H1 (cell line): ENCODE measurements around the gene FBXO47. TPM values are rescaled to one million over a fixed set of nuclear protein-coding genes. Genes with fewer than 3 reads are reported as not detected.

Experiments
- CTCF ChIA-PET: fragments of 300-600 bp; sonication (Branson Sonifier 250); formaldehyde crosslinking; loops from one replicate; lab custom pipeline; 2021; ENCODE audit not compliant: partially characterized antibody; lab: Charles Lee
- POLR2A ChIA-PET: fragments of 300-600 bp; sonication (Branson Sonifier 250); formaldehyde crosslinking; loops from one replicate; lab custom pipeline; 2021; ENCODE audit warnings: inconsistent platforms; ENCODE audit not compliant: partially characterized antibody; lab: Charles Lee
- DNase-seq, 2 experiments: peaks; one replicate each; pipeline versions ENCODE4 v3.0.0 to v3.0.0-alpha.2; 2010 to 2022; ENCODE audit warnings: low spot score in 2 of 2, low read depth in 1 of 2, mixed read lengths in 1 of 2
- FAIRE-seq: peaks from 2 replicates; lab custom pipeline; 2011; peaks lifted over from hg19 to GRCh38; lab: Jason Lieb, UNC
- H2AFZ ChIP-seq: 2 replicates; pipeline ENCODE4 v1.8.1; 2012; ENCODE audit warnings: low read length, inconsistent platforms
- H2AK5ac ChIP-seq: 2 replicates; pipeline ENCODE4 v1.6.1; 2013; ENCODE audit warnings: low read depth, low read length
- H2BK120ac ChIP-seq: replicated peaks from 2 replicates; pipeline ENCODE3; 2013; ENCODE audit warnings: low read depth, low read length, inconsistent platforms
- H2BK12ac ChIP-seq: 2 replicates; pipeline ENCODE4 v1.6.1; 2013; ENCODE audit warnings: low read depth, low read length
- H2BK15ac ChIP-seq: 2 replicates; pipeline ENCODE4 v1.6.1; 2013; ENCODE audit warnings: low read length
- H2BK20ac ChIP-seq: 2 replicates; pipeline ENCODE4 v1.6.1; 2013; ENCODE audit warnings: low read length
- H2BK5ac ChIP-seq: 2 replicates; pipeline ENCODE4 v1.6.1; 2013; ENCODE audit warnings: low read depth, low read length
- H3K14ac ChIP-seq: 2 replicates; pipeline ENCODE4 v1.6.1; 2013; ENCODE audit warnings: inconsistent platforms; ENCODE audit not compliant: insufficient read length
- H3K18ac ChIP-seq: 2 replicates; pipeline ENCODE4 v1.6.1; 2013; ENCODE audit warnings: low read length; ENCODE audit errors: extremely low read depth
- H3K23ac ChIP-seq: 2 replicates; pipeline ENCODE4 v1.6.1; 2013; ENCODE audit warnings: inconsistent platforms; ENCODE audit not compliant: insufficient read length
- H3K23me2 ChIP-seq: 2 replicates; pipeline ENCODE4 v1.6.1; 2013; ENCODE audit warnings: low read depth, low read length
- H3K27ac ChIP-seq: 2 replicates; pipeline ENCODE4 v1.6.1; 2011; ENCODE audit warnings: low read depth, low read length, inconsistent platforms
- H3K27me3 ChIP-seq, 4 experiments: replicated peaks in 1 of 4; 1 replicate in 1 of 4; 2 replicates in 3 of 4; pipeline versions ENCODE4 v1.6.1 to v1.8.1; 2011 to 2013; ENCODE audit warnings: low read length in 3 of 4, mild to moderate bottlenecking in 3 of 4, inconsistent platforms in 2 of 4, mixed read lengths in 2 of 4, moderate library complexity in 1 of 4; ENCODE audit not compliant: control insufficient read depth in 3 of 4, insufficient read depth in 3 of 4; ENCODE audit errors: extremely low read depth in 1 of 4
- H3K36me3 ChIP-seq, 4 experiments: 2 replicates each; pipeline versions ENCODE4 v1.6.1 to v1.8.1; 2011 to 2013; ENCODE audit warnings: mild to moderate bottlenecking in 4 of 4, low read length in 3 of 4, moderate library complexity in 2 of 4, control low read depth in 1 of 4, inconsistent platforms in 1 of 4; ENCODE audit not compliant: insufficient read depth in 4 of 4, control insufficient read depth in 2 of 4
- H3K4ac ChIP-seq: replicated peaks from 2 replicates; pipeline ENCODE3; 2013; ENCODE audit warnings: low read length, low read depth, mixed read lengths, inconsistent platforms; ENCODE audit not compliant: insufficient read length
- H3K4me1 ChIP-seq, 4 experiments: replicated peaks in 1 of 4; 1 replicate in 1 of 4; 2 replicates in 3 of 4; pipeline versions ENCODE4 v1.6.1 to v1.8.1; 2011 to 2013; ENCODE audit warnings: low read length in 3 of 4, inconsistent platforms in 2 of 4, mixed read lengths in 1 of 4; ENCODE audit not compliant: insufficient read depth in 4 of 4, control insufficient read depth in 3 of 4
- H3K4me2 ChIP-seq, 2 experiments: 2 replicates each; pipeline versions ENCODE4 v1.6.1 to v1.8.1; 2011 to 2013; ENCODE audit warnings: low read depth in 2 of 2, low read length in 2 of 2, control low read depth in 1 of 2, inconsistent platforms in 1 of 2, mild to moderate bottlenecking in 1 of 2; ENCODE audit not compliant: insufficient read depth in 1 of 2
- H3K4me3 ChIP-seq, 4 experiments: fragments of 200-600, 300-600 bp in 1 of 4; sonication (generic), shearing (Covaris generic), sonication (Bioruptor Twin) in 1 of 4; 2 replicates each; pipeline versions ENCODE4 v1.5.1 to v1.8.1; 2011 to 2016; ENCODE audit warnings: low read length in 4 of 4, low read depth in 3 of 4, control low read depth in 2 of 4, inconsistent platforms in 2 of 4, mild to moderate bottlenecking in 2 of 4, mixed read lengths in 1 of 4, moderate library complexity in 1 of 4; ENCODE audit not compliant: insufficient read depth in 2 of 4; ENCODE audit errors: extremely low read depth in 1 of 4
- H3K56ac ChIP-seq: replicated peaks from 2 replicates; pipeline ENCODE3; 2013; ENCODE audit warnings: low read depth, mild to moderate bottlenecking, mixed read lengths, low read length, inconsistent platforms; ENCODE audit not compliant: insufficient read length
- H3K79me1 ChIP-seq: 2 replicates; pipeline ENCODE4 v1.6.1; 2013; ENCODE audit warnings: low read depth, low read length, control low read depth
- H3K79me2 ChIP-seq, 2 experiments: 2 replicates each; pipeline versions ENCODE4 v1.6.1 to v1.8.1; 2012 to 2013; ENCODE audit warnings: low read length in 2 of 2, mild to moderate bottlenecking in 2 of 2, inconsistent platforms in 1 of 2; ENCODE audit not compliant: insufficient read depth in 2 of 2, control insufficient read depth in 1 of 2
- H3K9ac ChIP-seq, 4 experiments: replicated peaks in 1 of 4; 1 replicate in 1 of 4; 2 replicates in 3 of 4; pipeline versions ENCODE4 v1.6.1 to v1.8.1; 2011 to 2013; ENCODE audit warnings: low read depth in 3 of 4, low read length in 3 of 4, control low read depth in 2 of 4, mild to moderate bottlenecking in 2 of 4, moderate library complexity in 2 of 4, inconsistent platforms in 1 of 4; ENCODE audit errors: extremely low read depth in 1 of 4
- H3K9me3 ChIP-seq, 2 experiments: 2 replicates each; pipeline versions ENCODE4 v1.6.1 to v1.8.1; 2012 to 2013; ENCODE audit warnings: mild to moderate bottlenecking in 2 of 2, moderate library complexity in 2 of 2, control low read depth in 1 of 2, inconsistent platforms in 1 of 2, low read depth in 1 of 2, low read length in 1 of 2, mixed read lengths in 1 of 2; ENCODE audit not compliant: insufficient read depth in 2 of 2
- H4K20me1 ChIP-seq, 2 experiments: replicated peaks in 1 of 2; 2 replicates each; pipeline versions ENCODE3 to v1.8.1; 2011 to 2013; ENCODE audit warnings: inconsistent platforms in 2 of 2, low read length in 2 of 2, mild to moderate bottlenecking in 1 of 2; ENCODE audit not compliant: insufficient read depth in 2 of 2, control insufficient read depth in 1 of 2
- H4K5ac ChIP-seq: 2 replicates; pipeline ENCODE4 v1.6.1; 2013; ENCODE audit warnings: low read length, low read depth, mixed read lengths, inconsistent platforms; ENCODE audit not compliant: insufficient read length
- H4K8ac ChIP-seq: 2 replicates; pipeline ENCODE4 v1.8.0; 2013; ENCODE audit warnings: mild to moderate bottlenecking, moderate library complexity, low read length, inconsistent platforms; ENCODE audit not compliant: insufficient read depth; ENCODE audit errors: extremely low read depth
- H4K91ac ChIP-seq: replicated peaks from 2 replicates; pipeline ENCODE3; 2013; ENCODE audit warnings: low read length, mixed read lengths, inconsistent platforms; ENCODE audit not compliant: insufficient read length
- SIRT6 ChIP-seq: IDR thresholded peaks from one replicate; pipeline ENCODE4 v1.7.1; 2012; ENCODE audit warnings: low read length, inconsistent platforms
- TAF7 ChIP-seq: optimal IDR thresholded peaks from 2 replicates; pipeline ENCODE3; 2011; ENCODE audit warnings: low read depth, mild to moderate bottlenecking, inconsistent platforms, low read length, moderate library complexity, borderline replicate concordance
- WGBS, 2 experiments: shearing (Covaris generic) in 1 of 2; methylation state at CpG; one replicate each; pipeline versions ENCODE4 v1.1.6 to v1.1.7; 2013 to 2015; ENCODE audit warnings: low lambda C conversion rate in 2 of 2, mixed read lengths in 2 of 2, inconsistent platforms in 1 of 2, low coverage in 1 of 2, missing lambda C conversion rate in 1 of 2; ENCODE audit not compliant: insufficient replicate concordance in 2 of 2, insufficient coverage in 1 of 2, insufficient read length in 1 of 2; ENCODE audit errors: extremely low coverage in 1 of 2, missing lambda C conversion rate in 1 of 2; 5-methylcytosine and 5-hydroxymethylcytosine counted together
- polyA plus RNA-seq, 7 experiments: library from polyadenylated mRNA; depleted of rRNA in 3 of 7; stranded (reverse) in 5 of 7; unstranded in 2 of 7; fragments of >200 nt in 5 of 7; fragments of 200-250 nt in 2 of 7; gene quantifications; 1 replicate in 5 of 7; 2 replicates in 1 of 7; 4 replicates in 1 of 7; pipeline versions ENCODE4 v1.2.1 to v1.2.3, GENCODE V29; 2011 to 2013; ENCODE audit warnings: missing spikeins in 2 of 7, mixed read lengths in 2 of 7
- total RNA-seq: library from RNA; stranded (reverse); fragmentation: NEBNext Ultra II Directional; extraction: Animal tissue kit (Norgen Biotek cat#: 25700); gene quantifications from 2 replicates; pipeline ENCODE4 v1.2.1, GENCODE V29; 2021
- TF ChIP-seq, protein P1 (sequence below): IDR thresholded peaks from 2 replicates; pipeline ENCODE4 v1.6.1; 2012; ENCODE audit warnings: inconsistent platforms

Gene FBXO47
- total and polyA plus RNA-seq, 2 of the 8 experiments (the other 6 are each of a cell fraction or from before 2014, with no cell fraction given): not detected

GRCh38 chr17:38894276-38894675 is 72.9 kb downstream of the FBXO47 start:
- Histone ChIP-seq H2BK15ac (no peak overlapping the region), H2AFZ (no peak overlapping the region), H2BK20ac (no peak overlapping the region), H3K27me3 (no peaks in the 10 kb centered on the region), H3K14ac (no peak overlapping the region), H3K23ac (no peak overlapping the region), H3K4me2 (no peak overlapping the region), H4K91ac (no peak overlapping the region), H3K4me1 (peaks cover 0 to 7% (median 3%) of the 10 kb centered on the region in 4 experiments; a peak in 5 of 7 replicates), H3K9ac (no peak overlapping the region), H4K20me1 (peaks cover 0 to 13% of the 10 kb centered on the region in 2 experiments), H3K36me3 (peaks cover 4 to 28% (median 20%) of the 10 kb centered on the region in 4 experiments), H3K27ac (no peak overlapping the region), H2BK12ac (no peak overlapping the region), H2BK120ac (no peak overlapping the region), H4K8ac (no peak overlapping the region), H3K18ac (no peak overlapping the region), H2AK5ac (no peak overlapping the region), H3K9me3 (no peaks in the 10 kb centered on the region), H3K4me3 (no peak overlapping the region), H4K5ac (no peak overlapping the region), H3K79me1 (no peaks in the 10 kb centered on the region; the same call in 1 of the 2 replicates), H3K79me2 (peaks cover 0 to 4% of the 10 kb centered on the region in 2 experiments; a peak in 1 of 4 replicates), H3K23me2 (no peaks in the 10 kb centered on the region), H3K56ac (no peak overlapping the region), H3K4ac (no peak overlapping the region), H2BK5ac (no peak overlapping the region)
- POLR2A ChIA-PET: interaction anchor here (0.6 to 2.0 kb wide), 9 partner anchors 9 to 131 kb away, joined by 3 to 14 read pairs (median 4); partner anchors contain the start of genes LASP1 and RPL23
- CTCF ChIA-PET: interaction anchor here (0.6 to 1.5 kb wide), 6 partner anchors 12 to 132 kb away, joined by 3 to 5 read pairs (median 4); partner anchors contain the start of gene LASP1NB
- TF ChIP-seq, protein P1, sequence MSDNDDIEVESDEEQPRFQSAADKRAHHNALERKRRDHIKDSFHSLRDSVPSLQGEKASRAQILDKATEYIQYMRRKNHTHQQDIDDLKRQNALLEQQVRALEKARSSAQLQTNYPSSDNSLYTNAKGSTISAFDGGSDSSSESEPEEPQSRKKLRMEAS: no peak
- TF ChIP-seq SIRT6 (no peak), TAF7 (no peak)
- DNase-seq (no peak), FAIRE-seq (no peak)
- 85% methylated on average over 7 of the region's 7 CpGs; no CpG with 5 or more reads in 1 of the 2 experiments for WGBS, 2 experiments
